IPS DF 6.9 (cell line): Measurements from ENCODE around the gene COL23A1.

Source experiments
- DNase-seq: peaks from one replicate; pipeline ENCODE4 v3.0.0-alpha.2; 2013; ENCODE audit warnings: low read depth, low spot score
- H3K27ac ChIP-seq: one replicate; pipeline ENCODE4 v1.5.1; 2013; ENCODE audit warnings: low read length, control low read depth
- H3K27me3 ChIP-seq: 2 replicates; pipeline ENCODE4 v1.6.1; 2013; ENCODE audit warnings: mild to moderate bottlenecking, low read length; ENCODE audit not compliant: control insufficient read depth, insufficient read depth
- H3K36me3 ChIP-seq: 2 replicates; pipeline ENCODE4 v1.6.1; 2013; ENCODE audit warnings: low read length; ENCODE audit not compliant: control insufficient read depth, insufficient read depth
- H3K4me1 ChIP-seq: 2 replicates; pipeline ENCODE4 v1.6.1; 2013; ENCODE audit warnings: low read length; ENCODE audit not compliant: control insufficient read depth, insufficient read depth
- H3K4me3 ChIP-seq: 2 replicates; pipeline ENCODE4 v1.5.1; 2013; ENCODE audit warnings: mild to moderate bottlenecking, low read length
- H3K9me3 ChIP-seq: 2 replicates; pipeline ENCODE4 v1.6.1; 2013; ENCODE audit warnings: low read length, inconsistent platforms; ENCODE audit not compliant: control insufficient read depth, insufficient read depth
- WGBS: extraction: QIAGEN DNeasy Blood & Tissue Kit; methylation state at CpG from one replicate; pipeline ENCODE4 v1.1.7; 2013; ENCODE audit warnings: mixed read lengths, missing lambda C conversion rate; ENCODE audit not compliant: insufficient read length, insufficient coverage; 5-methylcytosine and 5-hydroxymethylcytosine counted together

Gene COL23A1

DNA sequence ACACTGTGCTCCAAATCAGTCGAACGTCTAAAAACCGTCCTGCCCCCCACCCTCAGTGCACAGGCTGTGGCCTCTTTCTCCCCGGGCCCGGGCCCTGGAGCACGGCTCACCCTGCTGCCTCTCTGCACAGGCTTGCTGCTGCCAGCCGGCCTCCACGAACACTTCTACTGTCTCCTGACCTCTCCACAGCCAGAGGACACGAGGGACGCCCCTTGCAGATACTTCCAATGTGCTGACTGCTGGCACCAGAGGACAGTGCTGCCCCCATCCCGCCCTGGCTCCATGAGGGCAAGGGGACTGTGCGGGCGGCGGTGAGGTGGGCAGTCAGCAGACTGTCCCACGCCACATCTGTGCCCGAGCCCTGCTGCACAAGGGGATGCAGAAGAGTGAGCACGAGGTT, 174.8 kb downstream of the COL23A1 start:
- no peak overlapping the region for H3K27ac ChIP-seq
- H3K9me3 ChIP-seq: no peaks in the 10 kb centered on the region
- no peaks in the 10 kb centered on the region for H3K27me3 ChIP-seq
- H3K4me1 ChIP-seq: peaks cover 3% of the 10 kb centered on the region
- DNase-seq: no peak
- H3K36me3 ChIP-seq: no peaks in the 10 kb centered on the region
- no CpG with 5 or more reads among the region's 17 CpGs for WGBS
- H3K4me3 ChIP-seq: no peak overlapping the region

DNA sequence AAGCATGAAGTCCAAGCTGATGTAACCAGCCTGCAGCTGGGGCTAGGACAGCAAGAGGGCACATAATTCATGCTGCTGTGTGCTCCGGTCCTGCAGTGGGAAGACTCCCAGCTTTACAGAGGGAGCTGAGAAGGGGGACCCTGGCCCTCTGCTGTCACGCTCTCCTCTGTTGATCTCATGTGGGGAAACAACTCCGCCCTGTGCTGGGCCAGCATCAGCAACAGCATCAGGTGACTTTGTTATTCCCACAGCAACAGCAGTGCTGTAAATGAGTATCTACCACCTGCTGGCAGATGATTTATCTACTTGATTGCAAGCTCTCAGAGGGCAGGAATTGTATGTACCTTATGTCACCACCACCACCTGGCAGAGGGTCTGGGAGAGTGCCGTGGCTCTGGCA, 176.2 kb downstream of the COL23A1 start:
- no CpG with 5 or more reads among the region's 4 CpGs for WGBS
- no peak overlapping the region for H3K4me3 ChIP-seq
- H3K4me1 ChIP-seq: no peaks in the 10 kb centered on the region
- H3K27me3 ChIP-seq: no peaks in the 10 kb centered on the region
- no peaks in the 10 kb centered on the region for H3K9me3 ChIP-seq
- H3K27ac ChIP-seq: no peak overlapping the region
- DNase-seq: no peak
- H3K36me3 ChIP-seq: no peaks in the 10 kb centered on the region

DNA sequence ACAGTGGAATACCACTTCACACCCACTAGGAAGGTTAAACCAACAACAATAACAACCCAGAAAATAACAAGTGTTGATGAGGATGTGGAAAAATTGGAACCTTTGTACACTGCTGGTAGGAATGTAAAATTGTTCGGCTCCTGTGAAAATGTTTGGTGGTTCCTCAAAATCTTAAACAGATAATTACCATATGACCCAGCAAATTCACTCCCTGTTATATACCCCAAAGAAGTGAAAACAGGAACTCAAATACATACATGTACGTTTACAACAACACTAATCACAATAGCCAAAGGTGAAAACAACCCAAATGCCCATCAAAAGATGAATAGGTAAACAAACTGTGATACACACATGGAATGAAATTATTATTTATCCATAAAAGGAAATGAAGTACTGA, 179.1 kb downstream of the COL23A1 start:
- no peaks in the 10 kb centered on the region for H3K9me3 ChIP-seq
- H3K27me3 ChIP-seq: no peaks in the 10 kb centered on the region
- H3K27ac ChIP-seq: no peak overlapping the region
- H3K4me3 ChIP-seq: no peak overlapping the region
- H3K4me1 ChIP-seq: no peaks in the 10 kb centered on the region
- no peaks in the 10 kb centered on the region for H3K36me3 ChIP-seq
- no peak for DNase-seq
- WGBS: no CpG with 5 or more reads among the region's 2 CpGs

DNA sequence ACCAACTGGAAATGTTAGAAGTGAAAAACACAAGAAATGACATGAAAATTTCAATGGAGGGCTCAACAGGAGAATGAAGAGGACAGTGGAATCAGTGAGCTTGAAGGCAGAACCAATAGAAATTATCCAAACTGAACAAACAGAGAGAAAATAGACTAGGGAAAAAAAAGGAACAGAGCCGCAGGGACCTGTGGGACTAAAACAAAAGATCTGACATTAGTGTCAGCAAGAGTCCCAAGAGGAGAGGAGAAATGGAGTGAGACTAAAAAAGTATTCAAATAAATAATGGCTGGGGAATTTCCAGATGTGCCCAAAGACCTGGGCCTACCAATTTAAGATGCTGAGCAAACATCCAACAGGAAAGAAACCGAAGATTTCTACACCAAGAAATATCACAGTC, 182.5 kb downstream of the COL23A1 start:
- Histone ChIP-seq H3K27ac (no peak overlapping the region), H3K4me3 (no peak overlapping the region), H3K4me1 (no peaks in the 10 kb centered on the region), H3K27me3 (no peaks in the 10 kb centered on the region), H3K36me3 (no peaks in the 10 kb centered on the region), H3K9me3 (no peaks in the 10 kb centered on the region)
- WGBS: no CpG with 5 or more reads among the region's 2 CpGs
- DNase-seq: no peak

DNA sequence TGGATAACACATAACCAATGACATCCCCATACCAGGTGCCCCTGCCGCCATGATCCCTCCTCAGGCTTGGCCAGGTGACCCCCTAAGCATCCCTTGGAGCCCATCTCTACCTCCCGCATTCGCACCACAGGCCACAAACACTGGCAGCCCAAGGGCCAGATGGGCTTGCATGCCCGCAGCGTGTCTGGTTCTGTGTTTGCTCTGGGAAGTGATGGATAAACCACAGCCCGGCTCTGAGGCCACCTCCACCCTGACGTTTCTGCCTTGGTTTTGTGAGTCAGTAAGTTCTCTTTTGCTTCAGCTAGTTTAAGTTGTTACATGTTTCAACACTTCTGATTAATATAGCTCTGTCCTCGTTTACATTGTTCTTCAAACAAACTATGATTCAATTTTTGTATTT, 185.2 kb downstream of the COL23A1 start:
- Histone ChIP-seq H3K9me3 (no peaks in the 10 kb centered on the region), H3K36me3 (no peaks in the 10 kb centered on the region), H3K27me3 (no peaks in the 10 kb centered on the region), H3K4me3 (no peak overlapping the region), H3K27ac (no peak overlapping the region), H3K4me1 (no peaks in the 10 kb centered on the region)
- WGBS: no CpG with 5 or more reads among the region's 8 CpGs
- no peak for DNase-seq

DNA sequence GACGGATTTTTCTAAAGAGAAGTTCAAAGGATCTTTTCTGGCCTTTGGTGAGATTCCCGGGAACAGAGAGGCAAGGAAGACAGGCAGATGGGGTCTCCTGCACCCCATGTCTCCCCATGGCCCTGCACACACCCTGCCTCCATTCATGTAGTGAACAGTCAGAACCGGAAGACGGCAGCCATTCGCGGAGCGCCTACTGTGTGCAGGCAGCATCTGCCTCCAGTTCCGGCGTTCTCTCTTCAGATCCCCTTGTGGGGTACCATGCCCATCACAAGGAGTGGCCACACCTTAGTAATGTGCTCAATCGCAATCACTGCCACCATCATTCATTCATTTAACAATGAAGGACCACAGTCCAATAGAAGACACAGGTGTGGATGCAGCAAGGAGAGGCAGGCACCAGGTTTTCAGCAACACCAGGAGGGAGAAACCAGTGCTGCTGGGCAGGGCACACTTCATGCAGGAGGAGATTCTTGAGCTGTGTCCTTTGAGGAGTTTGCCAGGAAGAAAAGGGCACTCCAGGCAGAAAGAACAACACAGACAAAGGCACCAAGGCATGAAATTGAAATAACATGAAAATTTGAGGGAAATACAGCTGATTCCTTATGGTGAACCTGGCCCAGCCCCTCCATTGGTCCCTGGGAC, 186.1 kb downstream of the COL23A1 start:
- Histone ChIP-seq H3K27me3 (no peaks in the 10 kb centered on the region), H3K36me3 (no peaks in the 10 kb centered on the region), H3K9me3 (no peaks in the 10 kb centered on the region), H3K27ac (no peak overlapping the region), H3K4me3 (no peak overlapping the region), H3K4me1 (no peaks in the 10 kb centered on the region)
- WGBS: no CpG with 5 or more reads among the region's 10 CpGs
- no peak for DNase-seq

DNA sequence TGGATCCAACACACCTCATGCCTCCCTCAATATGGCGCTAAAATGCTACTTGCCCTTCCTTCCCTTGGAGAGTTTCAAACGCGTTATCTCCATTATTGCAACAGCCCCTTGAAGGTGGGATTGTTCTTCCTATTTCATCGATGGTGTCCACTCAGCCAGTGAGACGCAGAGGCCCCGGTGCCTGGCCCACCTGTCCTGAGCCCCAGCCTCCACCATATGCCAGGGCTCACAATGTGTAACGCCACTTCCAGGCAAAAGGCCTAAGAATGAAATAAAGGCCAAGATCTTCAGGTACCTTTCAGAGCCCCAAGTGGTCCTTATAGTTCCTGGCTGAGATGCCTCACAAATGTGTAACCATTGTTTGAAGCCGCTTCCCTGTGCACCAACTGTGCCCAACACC, 186.8 kb downstream of the COL23A1 start:
- Histone ChIP-seq H3K4me1 (no peaks in the 10 kb centered on the region), H3K27me3 (no peaks in the 10 kb centered on the region)
- no CpG with 5 or more reads among the region's 8 CpGs for WGBS

DNA sequence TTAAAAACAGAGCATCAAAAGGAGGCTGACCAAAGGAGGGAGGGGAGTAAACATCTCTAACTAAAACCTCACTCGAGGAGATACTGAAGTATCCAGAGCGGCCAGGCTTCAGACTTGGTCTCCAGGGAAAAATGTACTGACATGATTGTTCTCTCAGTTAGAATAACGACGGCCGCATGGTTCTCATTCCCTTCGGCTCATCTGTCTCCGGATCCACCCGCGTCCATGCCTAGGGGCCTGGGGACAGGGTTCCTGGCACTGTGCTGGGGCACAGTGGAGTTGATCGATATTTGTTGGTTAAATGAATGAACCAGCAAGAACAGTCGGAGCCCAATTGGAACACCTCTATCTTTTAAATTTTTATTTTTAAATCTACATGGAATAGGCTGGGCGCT, 190.5 kb downstream of the COL23A1 start:
- Histone ChIP-seq H3K36me3 (no peaks in the 10 kb centered on the region), H3K9me3 (no peaks in the 10 kb centered on the region), H3K27me3 (no peaks in the 10 kb centered on the region), H3K27ac (no peak overlapping the region), H3K4me1 (peaks cover 3% of the 10 kb centered on the region; the same call in 1 of the 2 replicates), H3K4me3 (no peak overlapping the region)
- no CpG with 5 or more reads among the region's 12 CpGs for WGBS
- no peak for DNase-seq

More for the DNA sequence above, 186.8 kb downstream of the COL23A1 start:
- H3K27ac ChIP-seq: no peak overlapping the region
- no peaks in the 10 kb centered on the region for H3K36me3 ChIP-seq
- DNase-seq: no peak
- no peaks in the 10 kb centered on the region for H3K9me3 ChIP-seq
- H3K4me3 ChIP-seq: no peak overlapping the region

DNA sequence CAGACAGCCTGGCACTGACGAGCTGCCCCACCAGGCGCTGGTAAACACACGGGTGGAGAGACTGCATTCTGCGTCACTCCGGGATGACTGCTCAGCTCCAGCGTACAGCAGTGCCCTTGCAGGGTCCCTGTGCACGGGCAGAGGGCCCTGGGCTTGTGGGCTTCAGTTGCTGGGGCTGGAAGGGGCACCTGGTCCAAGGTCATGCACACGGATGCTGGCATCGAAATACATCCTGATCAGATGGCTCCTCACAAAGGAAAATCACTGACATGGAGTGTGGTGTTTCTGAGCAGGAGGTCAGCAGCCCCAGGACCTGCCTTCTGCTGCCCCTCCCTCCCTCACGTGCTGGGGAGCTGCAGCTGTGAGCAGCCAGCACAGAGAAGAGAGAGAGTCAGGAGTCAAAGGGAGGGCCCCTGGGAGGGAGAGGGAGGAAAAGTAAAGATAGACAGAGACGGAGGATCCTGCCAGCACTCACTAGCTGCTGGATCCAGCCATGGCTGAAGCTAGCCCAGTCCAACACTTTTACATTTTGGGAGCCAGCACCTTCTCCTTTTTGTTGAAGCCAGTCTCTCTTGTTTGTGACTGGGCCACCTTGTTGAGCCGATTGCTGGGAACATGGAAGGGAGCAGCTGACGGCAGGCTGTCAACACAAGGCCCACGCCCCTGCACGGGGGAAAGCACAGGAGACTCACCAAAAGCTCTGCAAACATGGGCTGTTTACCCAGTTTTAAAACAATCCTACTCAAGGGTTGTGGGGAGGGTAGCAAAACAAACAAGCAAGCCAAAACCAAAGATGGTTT, 191.1 kb downstream of the COL23A1 start:
- Histone ChIP-seq H3K27me3 (no peaks in the 10 kb centered on the region), H3K4me3 (no peak overlapping the region), H3K36me3 (no peaks in the 10 kb centered on the region), H3K27ac (no peak overlapping the region), H3K9me3 (no peaks in the 10 kb centered on the region), H3K4me1 (peaks cover 3% of the 10 kb centered on the region)
- no CpG with 5 or more reads among the region's 15 CpGs for WGBS
- DNase-seq: no peak

DNA sequence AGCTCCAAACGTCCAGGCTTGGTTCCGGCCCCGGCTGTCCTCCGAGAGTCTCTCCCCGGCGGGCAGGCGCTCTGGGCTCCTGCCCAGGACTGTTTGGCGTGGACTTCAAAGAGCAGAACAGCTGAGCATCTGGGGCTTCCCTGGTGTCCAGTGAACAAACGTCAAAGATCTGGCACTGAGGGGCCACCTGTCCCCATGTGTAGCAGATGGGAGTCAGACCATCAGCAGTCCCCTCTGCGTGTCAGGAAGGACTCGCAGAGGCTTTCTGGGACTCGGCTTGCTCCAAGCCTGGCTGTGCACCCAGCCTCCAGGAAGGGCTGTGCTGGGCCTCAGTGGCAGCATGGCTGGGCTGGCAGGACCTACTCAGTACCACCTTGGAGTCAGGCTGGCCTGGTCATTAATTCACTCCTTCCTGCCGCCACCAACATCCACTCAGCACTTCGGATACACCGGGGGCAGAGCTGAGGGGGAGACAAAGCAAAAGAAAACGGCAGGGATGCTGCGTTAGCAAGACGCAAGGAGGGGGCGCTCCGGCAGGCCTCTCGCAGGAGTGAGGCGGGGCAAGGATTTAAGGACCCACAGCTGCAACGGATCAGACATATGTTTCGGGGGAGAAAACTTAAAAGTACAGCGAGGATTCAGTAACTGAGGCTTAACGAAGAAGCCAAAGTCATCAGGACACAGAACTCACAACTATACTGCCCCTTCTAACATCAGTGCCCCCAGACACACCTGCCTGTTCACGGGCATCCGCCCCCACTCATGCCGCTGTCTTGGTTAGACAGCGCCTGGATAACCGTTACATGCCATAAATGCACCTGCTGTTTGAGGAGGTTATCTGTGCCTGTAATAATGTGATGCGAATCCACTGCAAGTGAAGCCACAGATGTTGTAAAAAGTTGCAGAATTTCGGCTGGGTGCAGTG, 193.1 kb downstream of the COL23A1 start:
- no peak overlapping the region for H3K4me3 ChIP-seq
- peaks cover 4% of the 10 kb centered on the region for H3K4me1 ChIP-seq
- WGBS: no CpG with 5 or more reads among the region's 33 CpGs
- no peak for DNase-seq
- no peaks in the 10 kb centered on the region for H3K27me3 ChIP-seq
- H3K27ac ChIP-seq: no peak overlapping the region
- H3K9me3 ChIP-seq: no peaks in the 10 kb centered on the region
- no peaks in the 10 kb centered on the region for H3K36me3 ChIP-seq
